Neural cell (in vitro differentiated cells): ENCODE data around the gene CLDN14. TPM values are rescaled to one million over a fixed set of nuclear protein-coding genes. Genes with fewer than 3 reads are reported as not detected.

Source experiments
- H2AFZ ChIP-seq: fragments of 200-600, 300-800 bp; sonication (generic), shearing (Covaris generic); 2 replicates; pipeline ENCODE4 v1.6.0; 2014; ENCODE audit warnings: low read depth, mild to moderate bottlenecking, antibody characterized with exemption, low read length, moderate library complexity
- H3F3A ChIP-seq: fragments of 200-600 bp; shearing (Covaris generic); 2 replicates; pipeline ENCODE4 v1.6.1; 2016; ENCODE audit warnings: mild to moderate bottlenecking, moderate library complexity, mixed read lengths, antibody characterized with exemption, low read length; ENCODE audit not compliant: insufficient read depth, poor library complexity, severe bottlenecking
- H3K27ac ChIP-seq: fragments of 200-600, 300-800 bp; sonication (generic), shearing (Covaris generic); 2 replicates; pipeline ENCODE4 v1.5.1; 2014; ENCODE audit warnings: mild to moderate bottlenecking, low read length, moderate library complexity
- H3K27me3 ChIP-seq: fragments of 300-800, 200-600 bp; sonication (generic), shearing (Covaris generic); 2 replicates; pipeline ENCODE4 v1.6.0; 2014; ENCODE audit warnings: mild to moderate bottlenecking, low read depth, low read length, moderate library complexity; ENCODE audit not compliant: insufficient read depth
- H3K36me3 ChIP-seq: fragments of 300-800, 200-600 bp; sonication (generic), shearing (Covaris generic); 2 replicates; pipeline ENCODE4 v1.5.1; 2014; ENCODE audit warnings: mild to moderate bottlenecking, antibody characterized with exemption, low read length, moderate library complexity; ENCODE audit not compliant: insufficient read depth
- H3K4me2 ChIP-seq: fragments of 300-800, 200-600 bp; sonication (generic), shearing (Covaris generic); 2 replicates; pipeline ENCODE4 v1.6.0; 2014; ENCODE audit warnings: mild to moderate bottlenecking, low read length
- H3K4me3 ChIP-seq: fragments of 300-800, 200-600 bp; sonication (generic), shearing (Covaris generic); 2 replicates; pipeline ENCODE4 v1.5.1; 2014; ENCODE audit warnings: mild to moderate bottlenecking, low read length, moderate library complexity
- H3K79me2 ChIP-seq: fragments of 200-600 bp; shearing (Covaris generic); replicated peaks from 2 replicates; pipeline ENCODE4 v1.6.0; 2014; ENCODE audit warnings: mild to moderate bottlenecking, low read length, moderate library complexity; ENCODE audit not compliant: insufficient read depth
- H3K9ac ChIP-seq: fragments of 300-800, 200-600 bp; sonication (generic), shearing (Covaris generic); 2 replicates; pipeline ENCODE4 v1.6.1; 2016; ENCODE audit warnings: mild to moderate bottlenecking, low read length, mixed read lengths
- H3K9me2 ChIP-seq: fragments of 200-600 bp; shearing (Covaris generic); 2 replicates; pipeline ENCODE4 v1.6.1; 2016; ENCODE audit warnings: mild to moderate bottlenecking, low read length, mixed read lengths; ENCODE audit not compliant: insufficient read depth
- H3K9me3 ChIP-seq: fragments of 200-600, 300-800 bp; sonication (generic), shearing (Covaris generic); 2 replicates; pipeline ENCODE4 v1.6.1; 2016; ENCODE audit warnings: mild to moderate bottlenecking, mixed run types, low read length, moderate library complexity, mixed read lengths
- H4K20me1 ChIP-seq: fragments of 200-600 bp; shearing (Covaris generic); 2 replicates; pipeline ENCODE4 v1.6.1; 2016; ENCODE audit warnings: mild to moderate bottlenecking, mixed run types; ENCODE audit not compliant: insufficient read depth
- EP300 ChIP-seq: fragments of 450-650 bp; conservative IDR thresholded peaks from 2 replicates; pipeline ENCODE4 v1.6.1; 2014; ENCODE audit warnings: antibody characterized with exemption, mild to moderate bottlenecking, moderate library complexity; ENCODE audit not compliant: poor library complexity, severe bottlenecking
- EZH2 ChIP-seq: fragments of 200-600, 300-800 bp; shearing (Covaris generic), sonication (generic); IDR thresholded peaks from 2 replicates; pipeline ENCODE4 v1.6.1; 2014; ENCODE audit warnings: antibody characterized with exemption, low read length, borderline replicate concordance, mild to moderate bottlenecking; ENCODE audit not compliant: insufficient read depth, poor library complexity, severe bottlenecking
- MXI1 ChIP-seq: fragments of 450-650 bp; conservative IDR thresholded peaks from 2 replicates; pipeline ENCODE4 v1.6.1; 2014; ENCODE audit warnings: antibody characterized with exemption, mild to moderate bottlenecking; ENCODE audit not compliant: poor library complexity, severe bottlenecking
- POLR2AphosphoS5 ChIP-seq: IDR thresholded peaks from 2 replicates; pipeline ENCODE4 v1.6.1; 2012
- RAD21 ChIP-seq: fragments of 450-650 bp; conservative IDR thresholded peaks from 2 replicates; pipeline ENCODE4 v1.6.1; 2014; ENCODE audit warnings: antibody characterized with exemption, mild to moderate bottlenecking, moderate library complexity
- REST ChIP-seq: IDR thresholded peaks from 2 replicates; pipeline ENCODE4 v1.6.1; 2012; ENCODE audit warnings: borderline replicate concordance
- SMC3 ChIP-seq: fragments of 450-650 bp; conservative IDR thresholded peaks from 2 replicates; pipeline ENCODE4 v1.6.1; 2014; ENCODE audit warnings: antibody characterized with exemption, mild to moderate bottlenecking, moderate library complexity; ENCODE audit not compliant: poor library complexity
- TAF1 ChIP-seq: IDR thresholded peaks from 2 replicates; pipeline ENCODE4 v1.6.1; 2012; ENCODE audit warnings: low read depth
- polyA plus RNA-seq: library from polyadenylated mRNA; depleted of rRNA; stranded (reverse); fragments of >200 nt; gene quantifications from 2 replicates; pipeline ENCODE4 v1.2.3, GENCODE V29; 2014
- TF ChIP-seq, protein P1 (sequence below): fragments of 450-650 bp; IDR thresholded peaks from 2 replicates; pipeline ENCODE4 v1.5.1; 2014; ENCODE audit warnings: antibody characterized with exemption, mild to moderate bottlenecking, moderate library complexity; ENCODE audit not compliant: poor library complexity, severe bottlenecking

Gene CLDN14
- polyA plus RNA-seq, 1 donor from 2014 or later = not detected

DNA sequence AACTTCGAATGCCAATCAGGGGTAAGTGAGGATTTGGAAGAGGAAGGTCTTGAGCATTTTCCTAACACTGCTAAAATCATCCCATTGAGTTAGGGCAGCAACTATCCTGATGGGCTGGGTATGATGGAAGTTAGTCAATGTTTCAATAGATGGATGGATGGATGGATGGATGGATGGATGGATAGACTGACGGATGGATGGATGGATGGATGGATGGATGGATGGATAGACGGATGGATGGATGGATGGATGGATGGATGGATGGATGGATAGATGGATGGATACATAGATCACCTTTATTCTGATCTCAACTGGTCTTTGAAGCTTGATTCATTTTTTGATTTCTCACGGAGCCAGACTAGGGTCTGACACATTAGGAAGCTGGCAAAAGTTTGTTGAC lies 2.3 kb upstream of the CLDN14 start:
- Histone ChIP-seq H3K9me2 (no peaks in the 10 kb centered on the region), H3K27ac (no peak overlapping the region), H3K9me3 (no peaks in the 10 kb centered on the region), H4K20me1 (no peaks in the 10 kb centered on the region), H3F3A (no peaks in the 10 kb centered on the region), H3K4me3 (no peak overlapping the region), H2AFZ (no peak overlapping the region), H3K36me3 (no peaks in the 10 kb centered on the region), H3K79me2 (no peaks in the 10 kb centered on the region), H3K27me3 (no peaks in the 10 kb centered on the region), H3K9ac (no peak overlapping the region), H3K4me2 (no peak overlapping the region)
- TF ChIP-seq POLR2AphosphoS5 (no peak), MXI1 (no peak), RAD21 (no peak), REST (no peak), SMC3 (no peak), EP300 (no peak), TAF1 (no peak), EZH2 (no peak)
- TF ChIP-seq, protein P1, sequence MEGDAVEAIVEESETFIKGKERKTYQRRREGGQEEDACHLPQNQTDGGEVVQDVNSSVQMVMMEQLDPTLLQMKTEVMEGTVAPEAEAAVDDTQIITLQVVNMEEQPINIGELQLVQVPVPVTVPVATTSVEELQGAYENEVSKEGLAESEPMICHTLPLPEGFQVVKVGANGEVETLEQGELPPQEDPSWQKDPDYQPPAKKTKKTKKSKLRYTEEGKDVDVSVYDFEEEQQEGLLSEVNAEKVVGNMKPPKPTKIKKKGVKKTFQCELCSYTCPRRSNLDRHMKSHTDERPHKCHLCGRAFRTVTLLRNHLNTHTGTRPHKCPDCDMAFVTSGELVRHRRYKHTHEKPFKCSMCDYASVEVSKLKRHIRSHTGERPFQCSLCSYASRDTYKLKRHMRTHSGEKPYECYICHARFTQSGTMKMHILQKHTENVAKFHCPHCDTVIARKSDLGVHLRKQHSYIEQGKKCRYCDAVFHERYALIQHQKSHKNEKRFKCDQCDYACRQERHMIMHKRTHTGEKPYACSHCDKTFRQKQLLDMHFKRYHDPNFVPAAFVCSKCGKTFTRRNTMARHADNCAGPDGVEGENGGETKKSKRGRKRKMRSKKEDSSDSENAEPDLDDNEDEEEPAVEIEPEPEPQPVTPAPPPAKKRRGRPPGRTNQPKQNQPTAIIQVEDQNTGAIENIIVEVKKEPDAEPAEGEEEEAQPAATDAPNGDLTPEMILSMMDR = no peak

DNA sequence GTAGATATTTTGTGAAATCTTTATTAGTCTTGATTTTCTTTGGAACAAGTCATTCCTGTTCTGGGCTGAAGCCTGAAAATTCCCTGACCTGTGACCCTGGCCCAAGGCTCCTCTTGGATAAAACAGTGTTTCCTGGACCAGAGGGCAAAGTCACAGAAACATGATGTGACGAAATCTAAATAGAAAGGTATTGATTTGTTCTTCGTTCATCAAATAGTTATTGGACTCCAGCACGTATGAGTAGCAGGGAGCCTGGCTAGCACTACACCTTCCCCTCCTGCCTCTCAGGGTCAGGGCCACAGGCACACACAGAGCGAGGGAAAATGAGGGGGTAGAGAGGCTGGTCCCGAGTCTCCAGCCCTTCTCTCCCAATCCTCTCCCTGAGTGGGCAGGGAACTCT lies 1.7 kb upstream of the CLDN14 start:
- no peak overlapping the region for H3K4me2 ChIP-seq
- H3K9me3 ChIP-seq = no peaks in the 10 kb centered on the region
- no peak overlapping the region for H2AFZ ChIP-seq
- no peak overlapping the region for H3K4me3 ChIP-seq
- H3K9ac ChIP-seq = no peak overlapping the region
- no peak overlapping the region for H3K27ac ChIP-seq
- H3K27me3 ChIP-seq = no peaks in the 10 kb centered on the region
- TF ChIP-seq EP300 (no peak), REST (no peak), MXI1 (no peak), POLR2AphosphoS5 (no peak), EZH2 (no peak), TAF1 (no peak), SMC3 (no peak), RAD21 (no peak)
- TF ChIP-seq, protein P1 = no peak
- H3K36me3 ChIP-seq = no peaks in the 10 kb centered on the region
- H3K79me2 ChIP-seq = no peaks in the 10 kb centered on the region
- no peaks in the 10 kb centered on the region for H3K9me2 ChIP-seq
- H3F3A ChIP-seq = no peaks in the 10 kb centered on the region
- no peaks in the 10 kb centered on the region for H4K20me1 ChIP-seq
